Mammary epithelial cell (primary cell): ENCODE results near the gene IDUA.

Experiments used
- CTCF ChIP-seq, 2 donors: IDR thresholded peaks in 1 of 2; conservative IDR thresholded peaks in 1 of 2; 2 replicates each; pipeline ENCODE4 v1.5.1; 2011 to 2012; ENCODE audit warnings: inconsistent platforms in 2 of 2, low read length in 2 of 2, mild to moderate bottlenecking in 2 of 2, control low read depth in 1 of 2, low read depth in 1 of 2; ENCODE audit not compliant: insufficient read depth in 1 of 2; ENCODE audit errors: extremely low read depth in 1 of 2
- EZH2 ChIP-seq: IDR thresholded peaks from 2 replicates; pipeline ENCODE4 v1.6.1; 2012; ENCODE audit warnings: low read length, inconsistent platforms, borderline replicate concordance

- TF ChIP-seq CTCF (conservative IDR thresholded peaks at IDR 0.05 in 1 of 2, IDR thresholded peaks at IDR 0.05 in 1 of 2; ENCODE audit: extremely low read depth in 1 of 2, insufficient read depth in 1 of 2, low read depth in 1 of 2, low read length in 2 of 2) (peak; percentile 2 to 55), EZH2 (no peak)
These were observed 45.3 kb downstream of the IDUA start for GRCh38 chr4:1031956-1032795.
